Right cardiac atrium (tissue), 5 donors: ENCODE results near the gene DIP2C. TPM values are rescaled to one million over a fixed set of nuclear protein-coding genes. Genes with fewer than 3 reads are reported as not detected.
A peak's percentile ranks its signal among the peaks of the same experiment; 100 is the strongest.
"Not testable (repeated sequence)": the region's sequence is repeated elsewhere in the genome, so short reads cannot be mapped to it uniquely, and the experiment has no call there.

Experiments used
- ATAC-seq, 2 donors: fragments of 200-7000 bp; cut with Tn5 transposase; one replicate each; pipeline versions ENCODE4 v1.8.0 to v1.9.1; 2020; ENCODE audit warnings: moderate library complexity in 2 of 2, mild to moderate bottlenecking in 1 of 2
- DNase-seq, 3 donors: peaks; one replicate each; pipeline ENCODE4 v3.0.0-alpha.2; 2020
- H3K27ac ChIP-seq: one replicate; pipeline ENCODE4 v1.5.1; 2013; ENCODE audit warnings: mild to moderate bottlenecking, low read length, control low read depth, moderate library complexity
- H3K27me3 ChIP-seq: one replicate; pipeline ENCODE4 v1.6.1; 2013; ENCODE audit not compliant: control insufficient read depth, insufficient read depth
- H3K4me1 ChIP-seq: one replicate; pipeline ENCODE4 v1.6.1; 2013; ENCODE audit warnings: low read length; ENCODE audit not compliant: control insufficient read depth, insufficient read depth
- H3K4me3 ChIP-seq: one replicate; pipeline ENCODE4 v1.5.1; 2013; ENCODE audit warnings: low read length, control low read depth
- H3K9me3 ChIP-seq: one replicate; pipeline ENCODE4 v1.6.1; 2013; ENCODE audit warnings: low read length; ENCODE audit not compliant: control insufficient read depth
- WGBS: extraction: QIAGEN DNeasy Blood & Tissue Kit; methylation state at CpG from one replicate; pipeline ENCODE4 v1.1.7; 2013; 5-methylcytosine and 5-hydroxymethylcytosine counted together
- intact Hi-C, 4 donors: fragments of 100-400 bp; cut with DNase I; formaldehyde crosslinking; loops; one replicate each; pipeline versions ENCODE4 v1.11.0 to v1.14.0; 2022 to 2023
- polyA plus RNA-seq: library from polyadenylated mRNA; stranded (reverse); fragments of 200-250 nt; gene quantifications from one replicate; pipeline ENCODE4 v1.2.3, GENCODE V29; 2013
- total RNA-seq, 4 donors: library from RNA; stranded (reverse); fragmentation: NEBNext Ultra II Directional; extraction: Animal tissue kit (Norgen Biotek cat#: 25700); gene quantifications; one replicate each; pipeline ENCODE4 v1.2.1, GENCODE V29; 2021
- donor health status: healthy with polysubstance abuse.
- donor health status: DM: no; HTN: yes; CAD: no.
- donor health status: DM: no; HTN: no; CAD: no.
- donor health status: DM: no; HTN: yes; CAD: no; lungs with severe emphysema.
- donor health status: DM: yes; HTN: yes; CAD: no.

The DIP2C gene
- total and polyA plus RNA-seq, 5 donors: 7.9 to 31.5 (median 25.5) TPM

GRCh38 chr10:637771-638195, 51.7 kb downstream of the DIP2C start:
- no peaks in the 10 kb centered on the region for H3K27me3 ChIP-seq
- H3K9me3 ChIP-seq: no peaks in the 10 kb centered on the region
- H3K4me1 ChIP-seq: peaks cover 6% of the 10 kb centered on the region
- 85% methylated on average over 9 of the region's 9 CpGs for WGBS
- no peak overlapping the region for H3K4me3 ChIP-seq
- DNase-seq (no peak), ATAC-seq (no peak)
- intact Hi-C loops: no loop called here
- no peak overlapping the region for H3K27ac ChIP-seq

GRCh38 chr10:637221-637620, 52.2 kb downstream of the DIP2C start:
- peaks cover 6% of the 10 kb centered on the region for H3K4me1 ChIP-seq
- H3K4me3 ChIP-seq: no peak overlapping the region
- DNase-seq: peak in 1 of 3 donors; percentile 9
- no peaks in the 10 kb centered on the region for H3K9me3 ChIP-seq
- 89% methylated on average over 8 of the region's 8 CpGs for WGBS
- ATAC-seq: no peak
- intact Hi-C loops: no loop called here
- no peaks in the 10 kb centered on the region for H3K27me3 ChIP-seq
- H3K27ac ChIP-seq: no peak overlapping the region

GRCh38 chr10:636769-637168, 52.7 kb downstream of the DIP2C start:
- WGBS: 79% methylated on average over 19 of the region's 19 CpGs
- Histone ChIP-seq H3K27me3 (no peaks in the 10 kb centered on the region), H3K27ac (no peak overlapping the region), H3K4me3 (no peak overlapping the region), H3K9me3 (no peaks in the 10 kb centered on the region), H3K4me1 (peaks cover 6% of the 10 kb centered on the region)
- DNase-seq (no peak), ATAC-seq (no peak)
- intact Hi-C loops: no loop called here

- intact Hi-C loops: no loop called here
- Histone ChIP-seq H3K9me3 (no peaks in the 10 kb centered on the region), H3K4me3 (no peak overlapping the region), H3K27me3 (no peaks in the 10 kb centered on the region), H3K27ac (no peak overlapping the region), H3K4me1 (peaks cover 6% of the 10 kb centered on the region)
- 83% methylated on average over 25 of the region's 25 CpGs for WGBS
- ATAC-seq: no peak
- DNase-seq: no peak
These were observed 53.3 kb downstream of the DIP2C start for GRCh38 chr10:636016-636730.

- H3K27me3 ChIP-seq: no peaks in the 10 kb centered on the region
- DNase-seq (peak in 1 of 3 donors; percentile 50), ATAC-seq (peak in 1 of 2 donors; percentile 33)
- intact Hi-C loops: no loop called here
- peaks cover 6% of the 10 kb centered on the region for H3K4me1 ChIP-seq
- no peak overlapping the region for H3K4me3 ChIP-seq
- WGBS: 83% methylated on average over 25 of the region's 25 CpGs
- H3K27ac ChIP-seq: no peak overlapping the region
- H3K9me3 ChIP-seq: no peaks in the 10 kb centered on the region
These were observed 54.2 kb downstream of the DIP2C start for GRCh38 chr10:635088-635861.

GRCh38 chr10:634256-634655, 55.2 kb downstream of the DIP2C start:
- Histone ChIP-seq H3K27me3 (no peaks in the 10 kb centered on the region), H3K4me3 (no peak overlapping the region), H3K9me3 (no peaks in the 10 kb centered on the region), H3K27ac (no peak overlapping the region), H3K4me1 (peaks cover 6% of the 10 kb centered on the region)
- WGBS: 65% methylated on average over 7 of the region's 7 CpGs
- intact Hi-C loops: no loop called here
- ATAC-seq (no peak), DNase-seq (no peak)

- H3K4me1 ChIP-seq: peaks cover 6% of the 10 kb centered on the region
- H3K9me3 ChIP-seq: no peaks in the 10 kb centered on the region
- intact Hi-C loops: no loop called here
- WGBS: 76% methylated on average over 39 of the region's 39 CpGs
- no peak overlapping the region for H3K4me3 ChIP-seq
- ATAC-seq (peak; percentile 27 to 36), DNase-seq (peak in 1 of 3 donors; percentile 61)
- H3K27me3 ChIP-seq: no peaks in the 10 kb centered on the region
- no peak overlapping the region for H3K27ac ChIP-seq
These were observed 55.9 kb downstream of the DIP2C start for GRCh38 chr10:633279-634245.

GRCh38 chr10:632807-633177, 56.7 kb downstream of the DIP2C start:
- ATAC-seq, H3K27me3 ChIP-seq, H3K4me1 ChIP-seq, H3K4me3 ChIP-seq, H3K9me3 ChIP-seq, intact Hi-C loops, H3K27ac ChIP-seq: not testable (repeated sequence)
- 94% methylated on average over 21 of the region's 21 CpGs for WGBS
- DNase-seq: peak in 1 of 3 donors; percentile 13

- H3K27ac ChIP-seq, H3K27me3 ChIP-seq, ATAC-seq, intact Hi-C loops, H3K4me1 ChIP-seq, H3K9me3 ChIP-seq, H3K4me3 ChIP-seq: not testable (repeated sequence)
- 98% methylated on average over 38 of the region's 51 CpGs for WGBS
- DNase-seq: peak in 2 of 3 donors; percentile 16 to 38
These were observed 57.2 kb downstream of the DIP2C start for GRCh38 chr10:632155-632806.

GRCh38 chr10:631266-631665, 58.2 kb downstream of the DIP2C start:
- H3K9me3 ChIP-seq: no peaks in the 10 kb centered on the region
- H3K27ac ChIP-seq: no peak overlapping the region
- H3K4me3 ChIP-seq: no peak overlapping the region
- ATAC-seq (no peak), DNase-seq (peak in 2 of 3 donors; percentile 11 to 28)
- peaks cover 6% of the 10 kb centered on the region for H3K4me1 ChIP-seq
- 92% methylated on average over 11 of the region's 11 CpGs for WGBS
- no peaks in the 10 kb centered on the region for H3K27me3 ChIP-seq
- intact Hi-C loops: no loop called here
